NCI-H510A (cell line): ENCODE measurements around the gene PRPF8.
A peak's percentile ranks its signal among the peaks of the same experiment; 100 is the strongest.
"Not testable (repeated sequence)": the region's sequence is repeated elsewhere in the genome, so short reads cannot be mapped to it uniquely, and the experiment has no call there.

Source experiments
- DNase-seq: peaks from one replicate; lab custom pipeline; 2025; lab: John Stamatoyannopoulos, UW

The PRPF8 gene

GRCh38 chr17:1716076-1716911 is 31.6 kb upstream of the PRPF8 start:
- peak; percentile 98 for DNase-seq

GRCh38 chr17:1715803-1716075 is 31.1 kb upstream of the PRPF8 start:
- DNase-seq: no peak

GRCh38 chr17:1714980-1715802 is 30.5 kb upstream of the PRPF8 start:
- peak; percentile 28 for DNase-seq

GRCh38 chr17:1714427-1714979 is 29.8 kb upstream of the PRPF8 start:
- DNase-seq: peak; percentile 71

- DNase-seq: peak; percentile 22
Measured at GRCh38 chr17:1713878-1714426, 29.3 kb upstream of the PRPF8 start.

- no peak for DNase-seq
Measured at GRCh38 chr17:1713160-1713877, 28.7 kb upstream of the PRPF8 start.

- DNase-seq: no peak
Measured at GRCh38 chr17:1712271-1712670, 27.6 kb upstream of the PRPF8 start.

- no peak for DNase-seq
Measured at GRCh38 chr17:1711804-1712203, 27.1 kb upstream of the PRPF8 start.

GRCh38 chr17:1710807-1711553 is 26.3 kb upstream of the PRPF8 start:
- DNase-seq: no peak

- no peak for DNase-seq
Measured at GRCh38 chr17:1709971-1710806, 25.5 kb upstream of the PRPF8 start, which contains the start of gene TLCD2. TLCD2 (minus strand) TSS chr17:1710377; CDS start chr17:1710242, 135 bp downstream.

GRCh38 chr17:1709403-1709951 is 24.8 kb upstream of the PRPF8 start:
- no peak for DNase-seq

- DNase-seq: not testable (repeated sequence)
Measured at GRCh38 chr17:1708791-1709346, 24.2 kb upstream of the PRPF8 start.

- DNase-seq: no peak
Measured at GRCh38 chr17:1707107-1707506, 22.4 kb upstream of the PRPF8 start.

GRCh38 chr17:1705004-1705403 is 20.3 kb upstream of the PRPF8 start:
- DNase-seq: no peak

GRCh38 chr17:1703063-1703462 is 18.4 kb upstream of the PRPF8 start:
- no peak for DNase-seq

- not testable (repeated sequence) for DNase-seq
Measured at GRCh38 chr17:1699891-1700290, 15.2 kb upstream of the PRPF8 start.

- no peak for DNase-seq
Measured at GRCh38 chr17:1697681-1698080, 13.0 kb upstream of the PRPF8 start.

- no peak for DNase-seq
Measured at GRCh38 chr17:1695365-1695764, 10.7 kb upstream of the PRPF8 start.

GRCh38 chr17:1693339-1693738 is 8.7 kb upstream of the PRPF8 start:
- DNase-seq: no peak
